HG03095 (cell line): Measurements from ENCODE around the gene CTCFL.

Experiments
- ATAC-seq: cut with Tn5 transposase; IDR thresholded peaks from one replicate; pipeline ENCODE4 v1.9.1; 2021; ENCODE audit warnings: moderate library complexity; ENCODE audit not compliant: unreplicated experiment

Gene CTCFL

GRCh38 chr20:57469418-57470211 lies 55.3 kb downstream of the CTCFL start:
- no peak for ATAC-seq

GRCh38 chr20:57468523-57469417 lies 56.2 kb downstream of the CTCFL start:
- no peak for ATAC-seq

DNA sequence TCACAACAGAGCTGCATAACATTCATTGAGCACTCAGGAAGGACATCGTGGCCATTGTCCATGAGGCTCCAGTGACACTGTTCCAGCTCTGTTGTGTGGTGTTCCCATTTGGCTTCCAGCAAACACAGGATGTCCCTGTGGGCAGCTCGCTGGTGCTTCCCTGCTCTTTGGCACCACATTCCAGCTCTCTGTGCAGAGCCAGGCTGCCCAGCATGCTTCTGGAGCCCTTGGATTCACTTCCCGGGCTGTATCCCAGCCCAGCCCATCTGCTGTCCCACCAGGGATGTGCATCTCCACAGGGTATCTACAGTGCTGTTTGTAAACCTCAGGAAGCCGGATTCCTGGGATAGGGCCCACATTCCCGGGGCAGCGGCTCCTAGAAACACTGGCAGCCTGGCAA lies 57.2 kb downstream of the CTCFL start:
- ATAC-seq = no peak

GRCh38 chr20:57465943-57466342 lies 59.0 kb downstream of the CTCFL start:
- ATAC-seq = no peak

DNA sequence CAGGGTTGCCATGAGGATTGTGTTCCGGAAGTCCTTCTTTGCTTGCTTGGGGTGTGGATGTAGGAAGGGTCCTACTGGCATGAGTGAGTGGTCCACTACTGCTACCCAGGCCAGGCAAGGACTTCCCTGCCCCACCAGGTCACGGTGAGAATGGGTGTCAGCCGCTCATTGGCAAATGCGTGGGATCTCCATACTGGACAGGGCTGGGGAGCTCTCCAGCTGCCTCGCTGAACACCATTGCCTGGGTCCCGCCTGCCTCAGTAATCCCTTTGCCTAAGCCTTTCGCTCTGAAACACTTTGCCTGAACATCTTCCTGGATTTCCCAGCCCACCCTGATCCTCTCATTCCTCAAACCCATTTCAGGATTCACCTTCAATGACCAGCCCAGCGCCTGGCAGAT lies 59.5 kb downstream of the CTCFL start:
- ATAC-seq = no peak

GRCh38 chr20:57464642-57465211 lies 60.2 kb downstream of the CTCFL start:
- no peak for ATAC-seq

DNA sequence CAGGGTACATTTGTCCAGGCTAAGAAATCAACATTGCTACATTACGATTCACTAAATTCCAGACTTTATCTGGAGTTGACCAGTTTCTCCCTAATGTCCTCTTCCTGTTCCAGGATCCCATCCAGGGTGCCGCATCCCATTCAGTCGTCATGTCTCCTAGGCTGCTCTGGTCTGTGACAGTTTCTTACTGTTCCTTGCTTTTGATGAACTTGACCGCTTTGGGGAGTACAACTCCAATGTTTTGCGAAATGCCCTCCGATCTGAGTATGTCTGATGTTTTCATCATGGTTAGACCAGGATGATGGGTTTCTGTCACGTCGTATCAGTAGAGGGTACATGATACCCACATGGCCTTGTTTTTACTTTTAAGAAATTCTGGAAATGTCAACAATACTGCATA lies 62.2 kb downstream of the CTCFL start:
- ATAC-seq = no peak

- ATAC-seq = no peak
Measured at GRCh38 chr20:57461726-57462125, 63.2 kb downstream of the CTCFL start.

DNA sequence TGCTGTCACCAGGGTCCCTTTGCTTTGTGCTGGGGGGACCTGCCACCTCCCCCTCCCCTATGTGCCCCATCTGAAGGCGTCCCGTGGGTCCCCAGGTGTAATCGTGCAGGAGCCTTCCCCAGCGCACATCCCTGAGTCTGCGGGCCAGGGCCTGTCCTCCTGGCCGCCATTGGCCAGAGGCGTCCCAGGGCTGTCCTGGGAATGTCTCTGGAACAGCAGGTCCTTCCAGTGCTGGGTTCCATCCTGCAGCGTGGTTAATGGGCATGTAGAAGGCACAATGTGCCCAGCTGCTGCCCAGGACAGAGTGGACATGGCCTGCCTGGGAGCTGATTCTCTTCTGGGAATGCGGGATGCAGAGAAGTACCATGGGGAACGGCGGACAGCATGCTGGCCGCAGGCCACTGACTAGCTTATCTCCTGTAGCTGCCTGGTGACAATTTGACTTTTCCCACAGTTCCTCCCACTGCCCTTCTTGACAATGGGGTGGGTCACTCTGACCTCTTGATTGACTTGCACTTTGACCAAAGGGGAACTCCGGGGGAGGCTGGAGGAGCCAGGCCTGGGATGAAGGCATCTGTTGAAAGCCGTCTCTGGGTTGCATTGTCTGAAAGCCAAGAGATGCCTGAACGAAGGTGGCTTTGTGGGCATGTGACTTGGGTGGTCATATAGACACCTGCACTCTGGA lies 64.0 kb downstream of the CTCFL start:
- ATAC-seq = no peak

DNA sequence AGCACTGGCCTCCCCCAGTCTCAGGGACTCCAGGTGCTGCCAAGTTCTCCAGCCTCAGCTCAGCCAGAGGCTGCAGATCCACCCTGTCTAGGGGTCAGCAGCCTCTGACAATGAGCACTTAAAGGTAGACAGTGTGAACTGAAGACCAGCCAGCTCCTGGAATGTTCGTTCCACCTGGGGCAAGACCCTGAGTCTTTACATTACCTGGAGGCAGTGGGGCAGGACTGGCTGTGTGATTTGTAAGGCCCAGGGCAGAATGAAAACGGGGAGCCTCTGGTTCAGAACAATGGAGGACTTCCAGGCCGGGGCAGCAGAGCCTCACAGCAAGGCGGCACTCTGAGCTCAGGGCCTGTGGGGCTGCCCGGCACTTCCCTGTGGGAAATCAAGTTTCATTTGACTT lies 65.0 kb downstream of the CTCFL start:
- ATAC-seq = no peak

DNA sequence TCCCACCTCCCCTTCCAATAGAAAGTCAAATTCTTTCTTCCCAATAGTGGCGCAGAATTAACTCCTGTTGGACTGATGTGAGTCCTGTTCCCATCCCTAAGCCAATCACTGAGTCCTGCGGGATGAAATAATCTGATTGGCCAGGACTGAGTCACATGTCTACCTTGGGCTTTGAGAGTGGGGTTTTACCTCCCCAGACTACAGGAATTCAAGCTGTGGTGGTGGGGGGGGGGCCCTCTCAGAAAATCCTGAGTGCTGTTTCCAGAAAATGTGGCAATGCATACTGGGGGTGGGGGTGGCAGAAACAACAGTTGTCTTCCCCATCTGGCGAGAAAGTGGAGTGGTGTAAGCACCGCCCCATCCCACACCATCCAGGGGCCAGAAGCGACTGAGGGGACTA lies 65.7 kb downstream of the CTCFL start:
- ATAC-seq = no peak

- ATAC-seq = no peak
Measured at GRCh38 chr20:57458400-57459160, 66.4 kb downstream of the CTCFL start.

DNA sequence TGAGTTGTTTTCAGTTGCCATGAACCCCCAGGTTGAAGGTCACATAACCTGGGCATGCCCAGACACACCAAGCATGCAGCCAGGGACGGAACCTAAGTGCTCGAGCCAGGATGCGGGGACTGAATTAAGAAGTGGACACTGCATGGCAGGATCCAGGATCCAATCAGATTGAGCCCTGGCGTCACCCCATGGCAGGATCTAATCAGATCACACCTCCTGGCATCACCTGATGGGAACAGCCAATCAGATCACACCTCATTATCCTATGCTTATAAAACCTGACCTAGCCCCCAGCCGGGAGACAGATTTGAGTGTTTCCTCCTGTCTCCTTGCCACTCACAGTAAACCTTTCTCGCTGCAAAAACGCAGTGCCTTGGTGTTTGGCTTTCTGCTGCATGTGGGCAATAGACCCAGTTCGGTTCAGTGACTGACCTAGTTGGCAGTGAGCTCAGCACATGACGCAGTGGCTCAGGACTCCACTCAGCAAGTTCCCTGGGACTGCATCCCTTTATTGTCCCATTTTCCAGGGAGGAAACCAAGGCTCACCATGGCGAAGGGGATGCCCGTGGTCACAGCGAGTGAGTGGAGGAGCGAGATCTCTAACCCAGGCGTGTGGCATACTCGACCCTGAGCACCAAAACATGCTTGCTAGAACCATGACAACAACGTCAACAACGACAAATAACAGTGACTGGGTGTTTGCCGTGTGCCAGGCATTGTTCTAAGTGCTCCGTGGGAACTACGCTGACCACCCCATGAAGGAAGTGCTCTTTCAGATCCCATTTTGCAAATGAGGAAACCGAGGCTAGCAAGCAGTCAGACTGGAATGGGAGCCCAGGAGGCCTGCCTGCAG lies 67.5 kb downstream of the CTCFL start:
- ATAC-seq = no peak

GRCh38 chr20:57456116-57456515 lies 68.8 kb downstream of the CTCFL start:
- ATAC-seq = no peak

DNA sequence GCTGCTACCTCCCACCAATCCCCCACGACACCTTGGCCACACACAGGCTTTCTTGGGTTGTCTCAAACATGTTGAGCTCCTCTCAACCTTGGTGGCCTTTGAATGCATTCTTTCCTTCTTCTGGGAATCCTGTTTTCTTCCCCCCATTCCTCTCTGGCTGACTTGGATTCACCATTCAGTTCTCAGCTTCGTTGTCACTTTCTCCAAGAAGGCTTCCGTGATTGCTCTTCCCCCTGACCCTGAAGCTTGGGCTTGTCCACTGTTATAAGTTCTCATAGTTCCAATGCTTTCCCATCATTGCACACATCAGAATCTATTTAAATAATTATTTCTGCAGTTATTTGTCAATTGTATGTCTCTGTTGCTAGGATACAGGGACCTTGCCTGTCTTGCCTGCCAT lies 69.6 kb downstream of the CTCFL start:
- no peak for ATAC-seq

DNA sequence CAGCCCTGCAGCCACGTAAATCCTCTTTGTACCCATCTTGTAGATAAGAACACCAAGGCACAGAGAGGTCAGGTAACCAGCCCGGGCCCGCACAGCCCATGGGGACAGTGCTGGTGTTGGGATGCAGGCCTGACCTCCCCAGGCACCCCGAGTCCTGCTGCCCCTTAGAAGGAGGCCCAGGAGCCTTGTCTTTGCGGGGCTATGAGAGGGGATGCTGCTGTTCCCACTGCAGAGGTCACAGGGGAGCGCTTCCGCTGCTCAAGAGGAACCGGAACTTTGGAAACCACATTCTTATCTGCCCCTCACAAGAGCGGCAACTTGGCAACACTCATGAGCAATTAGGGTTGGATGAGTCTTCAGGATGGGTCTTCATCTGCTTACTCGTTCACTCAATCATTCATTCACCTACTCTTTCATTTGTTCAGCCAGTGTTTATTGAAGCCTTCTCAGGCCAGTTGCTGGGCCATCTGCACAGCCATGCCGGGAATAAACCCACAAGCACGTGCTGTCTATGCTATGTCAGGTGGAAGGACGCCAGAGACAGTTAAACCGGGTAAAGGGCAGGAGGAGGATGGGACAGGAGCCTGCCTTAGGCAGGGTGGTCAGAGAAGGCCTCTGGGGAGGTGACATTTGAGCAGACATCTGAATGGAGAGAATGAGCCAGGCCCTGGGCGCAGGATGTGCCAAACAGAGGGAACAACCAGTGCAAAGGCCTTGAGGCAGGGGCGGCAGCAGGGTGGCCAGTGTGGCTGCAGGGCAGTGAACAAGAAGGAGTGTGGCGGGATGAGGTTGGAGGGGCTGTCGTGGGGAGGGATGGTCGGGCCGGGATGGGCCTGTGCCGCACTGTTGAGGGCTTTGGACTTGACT lies 72.9 kb downstream of the CTCFL start:
- ATAC-seq = no peak

- ATAC-seq = no peak
Measured at GRCh38 chr20:57451431-57451794, 73.5 kb downstream of the CTCFL start.

GRCh38 chr20:57450931-57451330 lies 74.0 kb downstream of the CTCFL start:
- ATAC-seq = no peak

- ATAC-seq = peak; percentile 88
Measured at GRCh38 chr20:57450419-57450818, 74.5 kb downstream of the CTCFL start.
